HG02571 (cell line): ENCODE results near the gene CHRND.
"Not testable (repeated sequence)": the region's sequence is repeated elsewhere in the genome, so short reads cannot be mapped to it uniquely, and the experiment has no call there.

Experiments used
- ATAC-seq: cut with Tn5 transposase; IDR thresholded peaks from one replicate; pipeline ENCODE4 v1.9.1; 2021; ENCODE audit warnings: mild to moderate bottlenecking, moderate library complexity; ENCODE audit not compliant: unreplicated experiment

CHRND gene

GRCh38 chr2:232570481-232570880 lies 44.5 kb downstream of the CHRND start:
- ATAC-seq, result not testable (repeated sequence)

- ATAC-seq, result no peak
These were observed 45.1 kb downstream of the CHRND start for GRCh38 chr2:232571026-232571474.

- ATAC-seq, result no peak
These were observed 47.1 kb downstream of the CHRND start for GRCh38 chr2:232573042-232573441.

GRCh38 chr2:232573771-232574435 lies 47.9 kb downstream of the CHRND start:
- ATAC-seq, result no peak

GRCh38 chr2:232574674-232575403 lies 48.9 kb downstream of the CHRND start:
- no peak for ATAC-seq

GRCh38 chr2:232575404-232575746 lies 49.4 kb downstream of the CHRND start:
- no peak for ATAC-seq

GRCh38 chr2:232576995-232577394 lies 51.0 kb downstream of the CHRND start:
- no peak for ATAC-seq

GRCh38 chr2:232577841-232578240 lies 51.9 kb downstream of the CHRND start:
- no peak for ATAC-seq

GRCh38 chr2:232578626-232579025 lies 52.7 kb downstream of the CHRND start:
- ATAC-seq, result no peak

GRCh38 chr2:232580648-232580981 lies 54.7 kb downstream of the CHRND start:
- no peak for ATAC-seq

GRCh38 chr2:232581725-232582124 lies 55.8 kb downstream of the CHRND start:
- ATAC-seq, result no peak

- ATAC-seq, result no peak
These were observed 58.3 kb downstream of the CHRND start for GRCh38 chr2:232584238-232584637.
